HepG2 (cell line): ENCODE measurements around the gene AARSD1. TPM values are rescaled to one million over a fixed set of nuclear protein-coding genes. Genes with fewer than 3 reads are reported as not detected.

ENCODE experiments used
- ARNTL ChIP-seq: sonication (generic); formaldehyde crosslinking; IDR thresholded peaks from 2 replicates; pipeline ENCODE4 v1.4.0; 2020; ENCODE audit warnings: mild to moderate bottlenecking, missing genetic modification reagents
- CEBPG ChIP-seq: IDR thresholded peaks from 2 replicates; pipeline ENCODE4 v1.6.1; 2016
- CREM ChIP-seq, 2 experiments: sonication (generic) in 1 of 2; formaldehyde crosslinking in 1 of 2; IDR thresholded peaks; 2 replicates each; pipeline versions ENCODE4 v1.4.0 to v1.6.1; 2016 to 2020; ENCODE audit warnings: antibody characterized with exemption in 1 of 2, mild to moderate bottlenecking in 1 of 2, missing genetic modification reagents in 1 of 2
- HDAC2 ChIP-seq: sonication (generic); formaldehyde crosslinking; IDR thresholded peaks from 2 replicates; pipeline ENCODE4 v1.4.0; 2020; ENCODE audit warnings: missing genetic modification reagents
- KIAA2018 ChIP-seq: sonication (generic); formaldehyde crosslinking; IDR thresholded peaks from 2 replicates; pipeline ENCODE4 v1.5.0; 2020; ENCODE audit warnings: mild to moderate bottlenecking, missing genetic modification reagents, borderline replicate concordance
- KLF6 ChIP-seq: IDR thresholded peaks from 2 replicates; pipeline ENCODE4 v1.8.0; 2016; ENCODE audit warnings: missing biosample characterization, missing genetic modification reagents
- NFATC3 ChIP-seq: sonication (generic); formaldehyde crosslinking; IDR thresholded peaks from 2 replicates; pipeline ENCODE4 v1.5.1; 2020; ENCODE audit warnings: mild to moderate bottlenecking, missing genetic modification reagents
- POGK ChIP-seq: sonication (generic); formaldehyde crosslinking; conservative IDR thresholded peaks from 2 replicates; pipeline ENCODE4 v1.8.0; 2022; ENCODE audit warnings: mild to moderate bottlenecking, moderate library complexity, missing genetic modification reagents
- RBFOX2 ChIP-seq: fragments of 200-400 bp; formaldehyde crosslinking; IDR thresholded peaks from 2 replicates; pipeline ENCODE4 v1.6.1; 2017; ENCODE audit warnings: low read depth, mild to moderate bottlenecking, low read length
- SP5 ChIP-seq: IDR thresholded peaks from 2 replicates; pipeline ENCODE4 v1.6.1; 2016; ENCODE audit warnings: low read depth, borderline replicate concordance
- ZBTB37 ChIP-seq: sonication (generic); formaldehyde crosslinking; IDR thresholded peaks from 2 replicates; pipeline ENCODE4 v1.4.0; 2020; ENCODE audit warnings: mild to moderate bottlenecking, missing genetic modification reagents
- ZMYM2 ChIP-seq: sonication (generic); formaldehyde crosslinking; IDR thresholded peaks from 2 replicates; pipeline ENCODE4 v1.8.0; 2022; ENCODE audit warnings: mild to moderate bottlenecking, missing genetic modification reagents
- ZNF143 ChIP-seq: sonication (generic); formaldehyde crosslinking; IDR thresholded peaks from 2 replicates; pipeline ENCODE4 v1.4.0; 2020; ENCODE audit warnings: missing genetic modification reagents
- ZNF234 ChIP-seq: sonication (generic); formaldehyde crosslinking; conservative IDR thresholded peaks from 2 replicates; pipeline ENCODE4 v1.5.1; 2020; ENCODE audit warnings: mild to moderate bottlenecking, missing genetic modification reagents
- ZNF839 ChIP-seq: sonication (generic); formaldehyde crosslinking; IDR thresholded peaks from 2 replicates; pipeline ENCODE4 v1.4.0; 2020; ENCODE audit warnings: missing genetic modification reagents, mild to moderate bottlenecking, borderline replicate concordance
- polyA plus RNA-seq, 8 experiments: library from polyadenylated mRNA; depleted of rRNA in 3 of 8; stranded (reverse) in 7 of 8; unstranded in 1 of 8; fragments of >200 nt; fragmentation: Illumina TruSeq in 4 of 8; extraction: Trizol in 4 of 8; gene quantifications; 2 replicates each; pipeline versions ENCODE4 v1.2.1 to v1.2.3, GENCODE V29; 2011 to 2016; ENCODE audit warnings: low read depth in 4 of 8, missing spikeins in 1 of 8, mixed read lengths in 1 of 8; ENCODE audit not compliant: insufficient read depth in 1 of 8
- total RNA-seq, 5 experiments: library from RNA; depleted of rRNA; stranded (reverse); fragments of >200 nt; fragmentation: Illumina TruSeq; extraction: Trizol; gene quantifications; 2 replicates each; pipeline ENCODE4 v1.2.3, GENCODE V29; 2016; ENCODE audit warnings: low read depth in 1 of 5

AARSD1 gene
- total and polyA plus RNA-seq, 2 of the 13 experiments (the other 11 are each of a cell fraction or from before 2014, with no cell fraction given), result 24.7 to 29.3 TPM

- peak; percentile 43; the same call in 1 of the 2 replicates for TF ChIP-seq ARNTL
- TF ChIP-seq SP5 (CRISPR knock-in tag), result peak; percentile 47
- TF ChIP-seq NFATC3 (CRISPR knock-in tag), result no peak
- TF ChIP-seq ZNF839 (CRISPR knock-in tag), result no peak
- TF ChIP-seq RBFOX2, result no peak
- peak; percentile 43; the same call in 1 of the 2 replicates for TF ChIP-seq HDAC2 (CRISPR knock-in tag)
- 0 out of 2 replicates have a peak, but pooled peaks have one; percentile 66 for TF ChIP-seq POGK (CRISPR knock-in tag)
- no peak for TF ChIP-seq ZNF234 (CRISPR knock-in tag)
- TF ChIP-seq CREM (IDR thresholded peaks at IDR 0.05), result peak; percentile 6; the same call in 1 of the 2 replicates
- TF ChIP-seq CREM (CRISPR knock-in tag; IDR thresholded peaks at IDR 0.05), result no peak
- 0 out of 2 replicates have a peak, but pooled peaks have one; percentile 37 for TF ChIP-seq KIAA2018 (CRISPR knock-in tag)
- TF ChIP-seq ZNF143, result 0 out of 2 replicates have a peak, but pooled peaks have one; percentile 29
- TF ChIP-seq CEBPG (CRISPR knock-in tag), result peak; percentile 68; the same call in 1 of the 2 replicates
- 0 out of 2 replicates have a peak, but pooled peaks have one; percentile 19 for TF ChIP-seq ZMYM2 (CRISPR knock-in tag)
- no peak for TF ChIP-seq ZBTB37
- peak; percentile 38; the same call in 1 of the 2 replicates for TF ChIP-seq KLF6 (CRISPR knock-in tag)
Observed at GRCh38 chr17:43006639-43007551, 42.6 kb upstream of the AARSD1 start, which contains the start of gene IFI35 (continued).
